IMR-90 (cell line): ENCODE results near the gene ENTPD7. TPM values are rescaled to one million over a fixed set of nuclear protein-coding genes. Genes with fewer than 3 reads are reported as not detected.

Source experiments
- ATAC-seq: fragments of 200-7000 bp; cut with Tn5 transposase; 2 replicates; pipeline ENCODE4 v1.9.1; 2020; ENCODE audit warnings: low read depth, mild to moderate bottlenecking, moderate library complexity
- BruUV-seq: library from RNA; stranded (reverse); fragments of 400-500 nt; replicated peaks from 2 replicates; lab custom pipeline; 2021; lab: Mats Ljungman, UMichigan
- CTCF ChIA-PET: fragments of 300-600 bp; formaldehyde crosslinking; extraction: SDS; loops from one replicate; lab custom pipeline; 2021; ENCODE audit warnings: antibody characterized with exemption; lab: Yijun Ruan, JAX
- POLR2A ChIA-PET: fragments of 300-600 bp; sonication (Branson Sonifier 250); formaldehyde crosslinking; loops from one replicate; lab custom pipeline; 2022; ENCODE audit warnings: antibody characterized with exemption; ENCODE audit not compliant: unreplicated experiment; lab: Charles Lee
- DNase-seq: peaks from one replicate; pipeline ENCODE4 v3.0.0; 2013
- H2AFZ ChIP-seq: replicated peaks from 2 replicates; pipeline ENCODE3; 2013; ENCODE audit warnings: low read length, mild to moderate bottlenecking; ENCODE audit not compliant: poor library complexity
- H2AK5ac ChIP-seq: 2 replicates; pipeline ENCODE4 v1.6.1; 2013; ENCODE audit warnings: low read depth, low read length, inconsistent platforms
- H2AK9ac ChIP-seq: replicated peaks from 2 replicates; pipeline ENCODE3; 2013; ENCODE audit warnings: mild to moderate bottlenecking, low read depth, low read length, moderate library complexity; ENCODE audit not compliant: poor library complexity
- H2BK120ac ChIP-seq: 2 replicates; pipeline ENCODE4 v1.6.1; 2013; ENCODE audit warnings: low read depth, low read length, inconsistent platforms
- H2BK15ac ChIP-seq: 3 replicates; pipeline ENCODE4 v1.6.1; 2013; ENCODE audit warnings: low read depth, low read length, inconsistent platforms
- H2BK20ac ChIP-seq: 2 replicates; pipeline ENCODE4 v1.6.1; 2013; ENCODE audit warnings: low read depth, mild to moderate bottlenecking, inconsistent platforms, low read length, moderate library complexity
- H2BK5ac ChIP-seq: 2 replicates; pipeline ENCODE4 v1.6.1; 2013; ENCODE audit warnings: mild to moderate bottlenecking, low read depth, low read length, inconsistent platforms; ENCODE audit not compliant: poor library complexity, severe bottlenecking
- H3K14ac ChIP-seq: replicated peaks from 2 replicates; pipeline ENCODE4 v1.6.1; 2013; ENCODE audit warnings: low read depth, low read length, inconsistent platforms
- H3K18ac ChIP-seq: 2 replicates; pipeline ENCODE4 v1.6.1; 2013; ENCODE audit warnings: low read depth, low read length, control low read depth
- H3K23ac ChIP-seq: 2 replicates; pipeline ENCODE4 v1.6.1; 2013; ENCODE audit warnings: low read depth, low read length, inconsistent platforms
- H3K27ac ChIP-seq: 2 replicates; pipeline ENCODE4 v1.5.1; 2013; ENCODE audit warnings: mild to moderate bottlenecking, control low read depth, low read length; ENCODE audit not compliant: insufficient read depth
- H3K27me3 ChIP-seq: 2 replicates; pipeline ENCODE4 v1.6.1; 2013; ENCODE audit warnings: low read length; ENCODE audit not compliant: control insufficient read depth, insufficient read depth
- H3K36me3 ChIP-seq: 2 replicates; pipeline ENCODE4 v1.6.1; 2013; ENCODE audit warnings: low read length, mixed read lengths; ENCODE audit not compliant: control insufficient read depth, insufficient read depth
- H3K4ac ChIP-seq: 2 replicates; pipeline ENCODE4 v1.6.1; 2013; ENCODE audit warnings: low read depth, low read length, inconsistent platforms
- H3K4me1 ChIP-seq: 2 replicates; pipeline ENCODE4 v1.6.1; 2013; ENCODE audit warnings: low read length, mixed read lengths; ENCODE audit not compliant: control insufficient read depth, insufficient read depth
- H3K4me2 ChIP-seq: 2 replicates; pipeline ENCODE4 v1.6.1; 2013; ENCODE audit warnings: low read depth, mild to moderate bottlenecking, control low read depth, low read length, moderate library complexity
- H3K4me3 ChIP-seq: 2 replicates; pipeline ENCODE4 v1.5.1; 2013; ENCODE audit warnings: low read depth, mild to moderate bottlenecking, control low read depth, low read length, moderate library complexity; ENCODE audit not compliant: insufficient read depth
- H3K56ac ChIP-seq: 2 replicates; pipeline ENCODE4 v1.6.1; 2013; ENCODE audit warnings: low read length, inconsistent platforms; ENCODE audit not compliant: insufficient read depth; ENCODE audit errors: extremely low read depth
- H3K79me1 ChIP-seq, 2 experiments: 2 replicates each; pipeline ENCODE4 v1.6.1; 2013; ENCODE audit warnings: low read length in 2 of 2, inconsistent platforms in 1 of 2, low read depth in 1 of 2
- H3K9ac ChIP-seq: 2 replicates; pipeline ENCODE4 v1.6.1; 2013; ENCODE audit warnings: low read depth, low read length, control low read depth
- H3K9me1 ChIP-seq: 2 replicates; pipeline ENCODE4 v1.6.1; 2013; ENCODE audit warnings: low read length, inconsistent platforms; ENCODE audit not compliant: insufficient read depth
- H3K9me3 ChIP-seq: 2 replicates; pipeline ENCODE4 v1.6.1; 2013; ENCODE audit warnings: low read length; ENCODE audit not compliant: control insufficient read depth, insufficient read depth
- H4K20me1 ChIP-seq: 2 replicates; pipeline ENCODE4 v1.6.1; 2013; ENCODE audit warnings: low read length, inconsistent platforms; ENCODE audit not compliant: insufficient read depth
- H4K5ac ChIP-seq: 2 replicates; pipeline ENCODE4 v1.6.1; 2013; ENCODE audit warnings: mild to moderate bottlenecking, low read depth, low read length, control low read depth
- H4K8ac ChIP-seq, 2 experiments: 2 replicates each; pipeline ENCODE4 v1.6.1; 2013; ENCODE audit warnings: low read depth in 2 of 2, low read length in 2 of 2, control low read depth in 1 of 2, inconsistent platforms in 1 of 2
- H4K91ac ChIP-seq: 2 replicates; pipeline ENCODE4 v1.6.1; 2013; ENCODE audit warnings: low read depth, low read length, inconsistent platforms; ENCODE audit not compliant: insufficient read depth
- BHLHE40 ChIP-seq: fragments of 150-350 bp; IDR thresholded peaks from 2 replicates; pipeline ENCODE4 v1.6.1; 2016; ENCODE audit warnings: mild to moderate bottlenecking, low read depth, low read length
- CEBPB ChIP-seq: IDR thresholded peaks from 2 replicates; pipeline ENCODE4 v1.6.1; 2012; ENCODE audit warnings: low read depth, low read length, improper control_type of control experiment
- CHD1 ChIP-seq: IDR thresholded peaks from 2 replicates; pipeline ENCODE4 v1.6.1; 2012; ENCODE audit warnings: low read depth, low read length, improper control_type of control experiment
- FOS ChIP-seq: fragments of 150-350 bp; IDR thresholded peaks from 2 replicates; pipeline ENCODE4 v1.6.1; 2016; ENCODE audit warnings: low read depth, low read length
- MAFK ChIP-seq: IDR thresholded peaks from 2 replicates; pipeline ENCODE4 v1.6.1; 2012; ENCODE audit warnings: low read depth, low read length, improper control_type of control experiment
- MAZ ChIP-seq: IDR thresholded peaks from 2 replicates; pipeline ENCODE4 v1.6.1; 2012; ENCODE audit warnings: low read depth, mild to moderate bottlenecking, low read length, improper control_type of control experiment, moderate library complexity, borderline replicate concordance
- MXI1 ChIP-seq: IDR thresholded peaks from 2 replicates; pipeline ENCODE4 v1.6.1; 2012; ENCODE audit warnings: low read depth, mild to moderate bottlenecking, low read length, moderate library complexity, borderline replicate concordance
- NFE2L2 ChIP-seq: fragments of 150-350 bp; IDR thresholded peaks from 2 replicates; pipeline ENCODE4 v1.6.1; 2016; ENCODE audit warnings: low read depth, mild to moderate bottlenecking, low read length
- POLR2A ChIP-seq: IDR thresholded peaks from 2 replicates; pipeline ENCODE4 v1.6.1; 2012; ENCODE audit warnings: mild to moderate bottlenecking, low read depth, low read length
- RAD21 ChIP-seq: IDR thresholded peaks from 2 replicates; pipeline ENCODE4 v1.6.1; 2012; ENCODE audit warnings: low read length, improper control_type of control experiment
- RCOR1 ChIP-seq: IDR thresholded peaks from 2 replicates; pipeline ENCODE4 v1.6.1; 2012; ENCODE audit warnings: mild to moderate bottlenecking, low read length, improper control_type of control experiment; ENCODE audit not compliant: insufficient replicate concordance
- RFX5 ChIP-seq: IDR thresholded peaks from 2 replicates; pipeline ENCODE4 v1.8.0; 2012; ENCODE audit warnings: low read depth, mild to moderate bottlenecking, low read length, moderate library complexity
- SMC3 ChIP-seq: fragments of 150-350 bp; IDR thresholded peaks from 2 replicates; pipeline ENCODE4 v1.6.1; 2016; ENCODE audit warnings: low read depth, mild to moderate bottlenecking, antibody characterized with exemption, low read length, moderate library complexity
- USF2 ChIP-seq: fragments of 150-350 bp; IDR thresholded peaks from 2 replicates; pipeline ENCODE4 v1.6.1; 2017; ENCODE audit warnings: mild to moderate bottlenecking, antibody characterized with exemption, low read length, low read depth
- WGBS, 2 experiments: methylation state at CpG; one replicate each; pipeline versions ENCODE4 v1.1.5 to v1.1.7; 2013; ENCODE audit warnings: missing lambda C conversion rate in 2 of 2; ENCODE audit not compliant: insufficient read length in 1 of 2; ENCODE audit errors: extremely low coverage in 2 of 2; 5-methylcytosine and 5-hydroxymethylcytosine counted together
- dilution Hi-C: fragments of 300-500 bp; cut with HindIII; formaldehyde crosslinking; loops from one replicate; pipeline ENCODE4 v1.14.3; 2018; ENCODE audit warnings: low sequenced_read_pairs; ENCODE audit not compliant: unreplicated experiment
- in situ Hi-C: fragments of 300-500 bp; cut with MboI; formaldehyde crosslinking; loops from 3 replicates; pipeline ENCODE4 v1.14.3; 2019; ENCODE audit warnings: low sequenced_read_pairs, inconsistent platforms, mixed read lengths
- intact Hi-C: fragments of 100-400 bp; cut with micrococcal nuclease; formaldehyde crosslinking; loops from 2 replicates; pipeline ENCODE4 v1.10.0; 2022
- polyA plus RNA-seq, 3 experiments: library from polyadenylated mRNA; depleted of rRNA; stranded (reverse); fragments of >200 nt; gene quantifications; 2 replicates each; pipeline ENCODE4 v1.2.3, GENCODE V29; 2012; ENCODE audit warnings: low replicate concordance in 1 of 3
- total RNA-seq: library from RNA; depleted of rRNA; stranded (reverse); fragments of >200 nt; gene quantifications from 2 replicates; pipeline ENCODE4 v1.2.3, GENCODE V29; 2012
- TF ChIP-seq, protein P1 (sequence below): conservative IDR thresholded peaks from 2 replicates; pipeline ENCODE4 v1.5.1; 2012; ENCODE audit warnings: mild to moderate bottlenecking, low read depth, low read length, improper control_type of control experiment

The ENTPD7 gene
- total and polyA plus RNA-seq, 2 of the 4 experiments (the other 2 are of a cell fraction), result 8.0 to 23.3 TPM

DNA sequence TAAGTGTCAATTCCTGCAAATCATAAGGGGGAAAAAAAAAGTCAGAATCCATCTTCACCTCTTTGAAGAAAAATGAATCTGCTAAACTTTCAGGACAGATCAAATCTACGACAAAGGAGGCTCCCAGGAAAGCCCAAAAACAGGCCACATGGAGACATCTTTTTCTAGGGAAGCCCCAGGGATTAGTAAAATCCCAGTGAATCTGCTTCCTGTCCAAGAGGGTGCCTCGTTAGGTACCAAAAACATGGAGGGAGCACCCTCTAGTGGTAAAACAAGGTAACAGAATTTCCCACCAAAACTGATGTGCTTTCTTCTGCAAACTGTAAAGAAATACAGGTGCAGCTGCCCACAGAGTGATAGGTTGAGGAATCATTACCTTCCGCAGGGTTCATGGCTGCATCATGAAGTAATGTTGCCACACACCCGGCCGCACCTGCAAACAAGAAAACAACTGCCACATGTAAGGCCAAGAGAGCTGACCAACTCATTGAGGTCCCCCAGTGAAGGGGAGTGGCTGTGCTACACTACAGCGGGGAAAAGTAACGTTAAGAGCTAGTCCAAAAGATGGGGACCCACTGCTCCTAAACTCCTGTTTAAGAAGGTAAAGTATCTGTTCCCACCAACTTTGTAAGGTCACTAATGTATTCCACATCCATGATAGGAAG is 47.0 kb upstream of the ENTPD7 start:
- dilution Hi-C loops, result no loop called here
- H3K9me1 ChIP-seq, result peaks cover 2% of the 10 kb centered on the region; the same call in 1 of the 2 replicates
- WGBS, 2 experiments, result 31% methylated on average over 3 of the region's 7 CpGs; no CpG with 5 or more reads in 1 of the 2 experiments
- H2BK15ac ChIP-seq, result no peak overlapping the region
- peaks cover 26% of the 10 kb centered on the region for H3K36me3 ChIP-seq
- no peak overlapping the region for H4K8ac ChIP-seq
- intact Hi-C loops, result loop anchor here (1.0 kb wide), 3 partner anchors 52 to 220 kb away; no protein-coding TSS in a partner anchor
- DNase-seq (peak; percentile 62), ATAC-seq (peak; percentile 91)
- in situ Hi-C loops, result loop anchor here (5.0 kb wide), 2 partner anchors 180 to 220 kb away; partner anchors contain the start of gene GOT1
- no peak overlapping the region for H3K4me2 ChIP-seq
- no TSS peak for BruUV-seq
- H3K14ac ChIP-seq, result no peak overlapping the region
- H3K4ac ChIP-seq, result no peak overlapping the region
- H4K91ac ChIP-seq, result no peak overlapping the region
- H2AFZ ChIP-seq, result no peak overlapping the region
- no peaks in the 10 kb centered on the region for H3K4me1 ChIP-seq
- H4K20me1 ChIP-seq, result peaks cover 4% of the 10 kb centered on the region; the same call in 1 of the 2 replicates
- no peak overlapping the region for H3K56ac ChIP-seq
- H3K27me3 ChIP-seq, result no peaks in the 10 kb centered on the region
- H2BK120ac ChIP-seq, result no peak overlapping the region
- H4K5ac ChIP-seq, result no peak overlapping the region
- H3K79me1 ChIP-seq, result peaks cover 6 to 10% of the 10 kb centered on the region in 2 experiments; a peak in 3 of 4 replicates
- H3K4me3 ChIP-seq, result no peak overlapping the region
- H2BK5ac ChIP-seq, result no peak overlapping the region
- H3K23ac ChIP-seq, result no peak overlapping the region
- H2AK9ac ChIP-seq, result no peak overlapping the region
- no peak overlapping the region for H3K27ac ChIP-seq
- H2AK5ac ChIP-seq, result no peak overlapping the region
- no peaks in the 10 kb centered on the region for H3K9me3 ChIP-seq
- H3K9ac ChIP-seq, result no peak overlapping the region
- ChIA-PET CTCF (interaction anchor here (0.7 to 1.8 kb wide), 7 partner anchors 14 to 219 kb away, joined by 3 to 10 read pairs (median 3); partner anchors contain the start of gene GOT1), POLR2A (interaction anchor here (0.5 kb wide), 1 partner anchor 178 kb away, joined by 3 read pairs; no protein-coding TSS in a partner anchor)
- no peak overlapping the region for H2BK20ac ChIP-seq
- no peak overlapping the region for H3K18ac ChIP-seq
- TF ChIP-seq MAZ (no peak), BHLHE40 (no peak), SMC3 (peak; percentile 84), POLR2A (peak; percentile 43; the same call in 1 of the 2 replicates), MXI1 (no peak; the same call in 1 of the 2 replicates), RCOR1 (no peak), CEBPB (no peak), RFX5 (no peak), NFE2L2 (no peak), CHD1 (no peak), USF2 (no peak), FOS (no peak), RAD21 (peak; percentile 90), MAFK (no peak)
- TF ChIP-seq, protein P1, sequence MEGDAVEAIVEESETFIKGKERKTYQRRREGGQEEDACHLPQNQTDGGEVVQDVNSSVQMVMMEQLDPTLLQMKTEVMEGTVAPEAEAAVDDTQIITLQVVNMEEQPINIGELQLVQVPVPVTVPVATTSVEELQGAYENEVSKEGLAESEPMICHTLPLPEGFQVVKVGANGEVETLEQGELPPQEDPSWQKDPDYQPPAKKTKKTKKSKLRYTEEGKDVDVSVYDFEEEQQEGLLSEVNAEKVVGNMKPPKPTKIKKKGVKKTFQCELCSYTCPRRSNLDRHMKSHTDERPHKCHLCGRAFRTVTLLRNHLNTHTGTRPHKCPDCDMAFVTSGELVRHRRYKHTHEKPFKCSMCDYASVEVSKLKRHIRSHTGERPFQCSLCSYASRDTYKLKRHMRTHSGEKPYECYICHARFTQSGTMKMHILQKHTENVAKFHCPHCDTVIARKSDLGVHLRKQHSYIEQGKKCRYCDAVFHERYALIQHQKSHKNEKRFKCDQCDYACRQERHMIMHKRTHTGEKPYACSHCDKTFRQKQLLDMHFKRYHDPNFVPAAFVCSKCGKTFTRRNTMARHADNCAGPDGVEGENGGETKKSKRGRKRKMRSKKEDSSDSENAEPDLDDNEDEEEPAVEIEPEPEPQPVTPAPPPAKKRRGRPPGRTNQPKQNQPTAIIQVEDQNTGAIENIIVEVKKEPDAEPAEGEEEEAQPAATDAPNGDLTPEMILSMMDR, result peak; percentile 92
